ENCODE results near the gene TMEM40.
A peak's percentile ranks its signal among the peaks of the same experiment; 100 is the strongest.
"Not testable (repeated sequence)": the region's sequence is repeated elsewhere in the genome, so short reads cannot be mapped to it uniquely, and the experiment has no call there.

The TMEM40 gene, protein sequence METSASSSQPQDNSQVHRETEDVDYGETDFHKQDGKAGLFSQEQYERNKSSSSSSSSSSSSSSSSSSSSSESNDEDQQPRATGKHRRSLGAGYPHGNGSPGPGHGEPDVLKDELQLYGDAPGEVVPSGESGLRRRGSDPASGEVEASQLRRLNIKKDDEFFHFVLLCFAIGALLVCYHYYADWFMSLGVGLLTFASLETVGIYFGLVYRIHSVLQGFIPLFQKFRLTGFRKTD
- 0 to 0.24 (median 0) reads per million in 18 experiments for total RNA-seq

DNA sequence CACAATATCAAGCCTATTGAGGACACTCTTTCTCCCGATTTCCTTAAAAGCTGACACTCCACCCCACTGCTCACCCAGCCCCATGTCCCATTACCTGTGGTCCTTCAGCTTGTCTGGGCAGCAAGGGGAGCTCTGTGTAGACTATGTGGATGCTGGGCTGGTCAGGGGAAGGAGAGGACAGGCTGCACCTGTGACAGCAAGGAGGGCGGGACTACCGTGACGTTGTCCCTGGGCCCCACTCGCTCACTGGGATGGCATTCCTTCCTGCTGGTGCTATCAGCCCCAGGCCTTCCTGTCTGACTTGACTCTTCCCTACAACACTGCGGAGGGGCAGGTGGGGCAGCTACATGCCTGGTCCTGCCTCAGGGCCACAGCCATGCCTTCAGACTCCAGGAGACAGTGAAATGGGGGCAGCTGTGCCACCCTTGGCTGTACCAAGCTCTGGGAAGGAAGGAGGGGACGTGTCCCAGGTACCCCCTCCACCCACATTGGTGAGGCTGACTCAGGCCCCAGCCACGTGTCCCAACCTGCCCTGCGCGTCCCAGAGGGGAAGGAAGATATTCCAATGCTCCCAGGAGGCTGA is at the start of gene TMEM40:
Gene TMEM40, minus strand, starts transcription at position 163 of the 583 bp plus-strand sequence. CDS start 9,427 bp downstream, outside the sequence.
- DNase-seq: no peak

- DNase-seq: no peak
Measured at GRCh38 chr3:12808587-12808986, 49.5 kb upstream of the TMEM40 start.

DNA sequence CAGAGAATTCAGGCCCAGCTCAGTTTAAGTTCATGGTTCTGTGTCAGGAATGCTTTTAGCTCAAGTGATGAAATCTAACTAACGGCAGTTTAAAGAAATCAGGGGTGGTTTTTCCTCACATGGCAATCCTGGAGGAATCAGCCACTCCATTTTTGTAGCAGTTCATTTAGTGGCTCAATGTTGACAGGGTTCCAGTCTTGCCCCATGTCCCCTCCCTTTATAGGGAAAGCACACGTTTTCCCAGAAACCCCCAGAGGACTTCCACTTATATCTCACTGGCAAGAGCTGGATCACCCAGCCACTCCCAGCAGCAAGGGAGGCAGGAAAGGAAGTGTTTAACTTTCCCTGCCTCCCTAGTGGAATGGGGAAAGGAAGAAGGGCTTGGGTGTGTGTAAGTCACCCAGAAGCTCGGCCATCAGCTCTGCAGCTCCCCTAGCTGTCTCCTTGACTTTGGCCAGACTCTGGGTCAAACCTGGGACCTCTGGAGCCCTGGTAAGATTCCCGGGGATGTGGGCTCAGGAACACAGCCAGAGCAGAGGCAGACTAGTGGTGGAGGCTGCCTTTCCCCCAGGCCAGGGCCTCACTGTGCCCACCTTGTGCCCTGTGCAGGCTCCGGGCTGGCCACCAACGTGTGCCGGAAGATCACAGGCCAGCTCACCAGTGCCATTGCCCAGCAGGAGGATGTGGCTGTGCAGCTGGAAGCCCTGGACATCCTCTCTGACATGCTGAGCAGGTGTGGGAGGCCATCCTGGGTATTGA is 48.7 kb upstream of the TMEM40 start:
- DNase-seq: no peak

DNA sequence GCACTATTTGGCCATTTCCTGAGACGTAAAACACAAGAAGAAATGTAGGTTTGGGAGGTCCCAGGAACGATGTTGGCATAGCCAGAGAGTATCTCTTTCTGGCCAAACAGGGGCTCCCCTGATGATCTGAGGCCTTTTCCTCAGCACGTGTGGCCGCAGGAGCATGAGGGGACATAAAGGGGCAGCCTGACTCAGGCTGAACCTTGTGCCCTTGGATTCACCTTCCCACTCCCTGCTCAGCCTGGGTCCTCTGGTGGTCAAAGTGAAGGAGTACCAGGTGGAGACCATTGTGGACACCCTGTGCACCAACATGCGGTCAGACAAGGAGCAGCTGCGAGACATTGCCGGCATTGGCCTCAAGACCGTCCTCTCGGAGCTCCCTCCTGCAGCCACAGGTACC is 48.0 kb upstream of the TMEM40 start:
- no peak for DNase-seq

DNA sequence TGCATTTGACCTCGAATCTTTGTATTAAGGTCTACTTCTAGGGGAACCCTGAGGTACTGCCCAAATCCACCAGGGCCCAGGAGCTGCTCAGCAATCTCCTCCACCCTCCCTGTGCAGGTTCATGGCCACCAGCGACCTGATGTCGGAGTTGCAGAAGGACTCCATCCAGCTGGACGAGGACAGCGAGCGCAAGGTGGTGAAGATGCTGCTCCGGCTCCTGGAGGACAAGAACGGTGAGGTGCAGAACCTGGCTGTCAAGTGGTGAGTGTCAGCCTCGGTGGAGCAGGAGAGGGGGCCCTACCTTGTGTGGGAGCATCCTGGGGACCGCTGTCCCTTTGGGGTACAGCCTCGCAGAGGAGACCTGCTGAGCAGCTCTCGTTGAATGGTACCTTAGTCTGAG is 44.3 kb upstream of the TMEM40 start:
- no peak for DNase-seq

GRCh38 chr3:12799525-12800440 is 40.7 kb upstream of the TMEM40 start:
- DNase-seq: no peak

DNA sequence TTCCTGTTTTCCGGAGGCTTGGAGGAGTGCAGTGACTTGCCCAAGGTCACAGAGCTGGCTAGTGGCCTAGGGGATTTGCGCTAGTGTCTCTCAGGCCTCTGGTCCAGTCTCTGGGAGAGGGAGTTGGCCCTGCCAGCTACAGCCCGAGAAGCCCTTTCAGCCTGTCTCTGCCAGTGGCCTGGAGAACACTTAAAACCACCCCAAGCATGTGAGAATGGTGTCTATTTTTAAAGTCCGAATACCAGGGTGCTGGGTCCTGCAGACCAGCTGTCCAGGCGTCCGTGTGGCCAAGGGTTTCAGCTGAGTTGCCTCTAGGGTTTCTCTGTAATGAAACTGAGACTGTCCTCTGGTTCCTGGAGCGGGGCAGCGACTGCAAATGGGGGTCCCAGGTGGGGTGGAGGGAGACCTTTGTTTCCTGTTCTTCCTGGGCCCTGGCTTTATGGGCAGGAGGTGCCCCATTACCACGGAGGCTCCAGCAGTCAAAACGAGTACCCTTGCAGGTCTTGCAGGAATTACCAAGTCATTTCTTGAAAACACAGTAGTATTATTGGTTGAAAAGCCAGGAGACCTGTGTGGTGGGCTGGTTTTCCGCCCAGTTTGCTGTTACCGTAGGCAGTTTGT is 39.6 kb upstream of the TMEM40 start:
- DNase-seq: no peak

- no peak for DNase-seq
Measured at GRCh38 chr3:12797892-12798558, 39.0 kb upstream of the TMEM40 start.

GRCh38 chr3:12797124-12797891 is 38.2 kb upstream of the TMEM40 start:
- DNase-seq: no peak

DNA sequence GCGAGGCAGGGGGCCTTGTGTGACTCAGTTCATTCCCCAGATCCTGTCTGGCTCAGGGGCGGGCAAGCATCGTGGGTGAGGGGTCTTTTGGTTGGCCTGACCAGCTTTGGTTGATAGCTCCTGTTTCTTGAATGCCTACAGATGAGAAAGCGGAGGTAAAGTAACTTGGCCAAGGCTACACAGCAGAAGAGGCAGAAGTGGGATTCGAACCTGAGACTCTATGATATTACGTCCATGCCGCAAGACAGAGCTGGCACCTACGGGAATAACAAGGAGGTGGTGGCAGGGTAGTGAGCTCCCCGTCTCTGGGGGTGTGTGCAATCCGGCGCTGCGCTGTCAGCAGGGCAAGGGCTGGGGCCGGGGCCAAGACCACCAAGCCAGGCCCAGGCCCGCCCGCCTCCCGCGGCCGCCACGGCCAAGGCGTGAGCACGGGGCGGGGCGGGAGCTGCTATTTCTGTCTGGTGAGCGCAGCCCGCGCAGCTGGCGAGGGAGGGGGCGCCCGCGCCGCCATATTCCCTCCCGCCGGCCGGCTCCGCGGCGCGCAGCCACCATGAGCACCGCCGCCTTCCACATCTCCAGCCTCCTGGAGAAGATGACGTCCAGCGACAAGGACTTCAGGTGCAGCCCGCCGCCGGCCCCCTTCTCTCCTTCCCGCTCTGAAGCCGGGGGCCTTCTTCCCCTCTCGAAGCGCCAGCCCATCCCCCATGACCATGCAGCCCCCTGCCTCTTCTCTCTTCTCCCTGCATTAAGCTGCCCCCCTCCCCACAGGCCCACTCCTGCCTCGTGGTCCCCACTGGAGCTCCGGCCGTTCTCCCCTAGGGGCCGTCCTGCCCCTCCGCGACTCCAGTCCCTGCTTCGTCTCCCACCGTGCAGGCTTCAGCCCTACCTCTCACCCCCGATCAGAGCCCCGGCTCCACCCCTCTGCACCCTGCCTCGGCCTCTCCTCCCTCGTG is 37.4 kb upstream of the TMEM40 start, which contains the start of gene CAND2:
Gene CAND2, plus strand, starts transcription at position 510 of the 953 bp plus-strand sequence. Its CDS starts 41 bp downstream, at position 551.
- peak in 1 of 2 donors; percentile 14 for DNase-seq

GRCh38 chr3:12793701-12794100 is 34.6 kb upstream of the TMEM40 start:
- DNase-seq: no peak

- peak in 1 of 2 donors; percentile 16 for DNase-seq
Measured at GRCh38 chr3:12791430-12791829, 32.4 kb upstream of the TMEM40 start.

GRCh38 chr3:12787967-12788690 is 29.1 kb upstream of the TMEM40 start:
- DNase-seq: not testable (repeated sequence)

- DNase-seq: peak; percentile 36 to 42
Measured at GRCh38 chr3:12787346-12787745, 28.3 kb upstream of the TMEM40 start.

DNA sequence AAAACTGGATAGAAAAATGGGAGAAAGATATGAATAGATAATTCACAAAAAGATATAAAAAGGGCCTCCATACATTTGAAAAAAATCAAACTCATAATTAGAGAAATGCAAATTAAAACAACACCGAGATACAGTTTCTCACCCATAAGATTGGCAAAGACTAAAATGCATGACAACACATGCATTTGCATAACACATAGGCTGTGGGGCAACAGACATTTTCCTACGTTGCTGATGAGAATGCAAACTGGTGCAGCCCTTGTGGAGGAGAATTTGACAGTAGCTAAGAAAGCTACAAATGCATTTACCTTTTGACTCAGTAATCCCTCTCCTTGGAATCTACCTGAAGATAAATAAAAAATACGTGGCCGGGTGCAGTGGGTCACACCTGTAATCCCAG is 26.0 kb upstream of the TMEM40 start:
- DNase-seq: no peak

- no peak for DNase-seq
Measured at GRCh38 chr3:12782172-12782815, 23.2 kb upstream of the TMEM40 start.

- no peak for DNase-seq
Measured at GRCh38 chr3:12780751-12781150, 21.7 kb upstream of the TMEM40 start.

- no peak for DNase-seq
Measured at GRCh38 chr3:12777171-12777570, 18.1 kb upstream of the TMEM40 start.

Data from inflammatory macrophage (primary cell).